Fibroblast of lung (primary cell): ENCODE results near the gene CIAO2B.

Experiments used
- EZH2 ChIP-seq: IDR thresholded peaks from 2 replicates; pipeline ENCODE4 v1.5.1; 2012; ENCODE audit warnings: low read length, control low read depth, mild to moderate bottlenecking; ENCODE audit errors: missing control alignments
- TF ChIP-seq, protein P1 (sequence below), 2 donors: IDR thresholded peaks in 1 of 2; conservative IDR thresholded peaks in 1 of 2; 1 replicate in 1 of 2; 2 replicates in 1 of 2; pipeline ENCODE4 v1.5.1; 2011 to 2012; ENCODE audit warnings: low read length in 2 of 2, control low read depth in 1 of 2, inconsistent platforms in 1 of 2, low read depth in 1 of 2, mild to moderate bottlenecking in 1 of 2

DNA sequence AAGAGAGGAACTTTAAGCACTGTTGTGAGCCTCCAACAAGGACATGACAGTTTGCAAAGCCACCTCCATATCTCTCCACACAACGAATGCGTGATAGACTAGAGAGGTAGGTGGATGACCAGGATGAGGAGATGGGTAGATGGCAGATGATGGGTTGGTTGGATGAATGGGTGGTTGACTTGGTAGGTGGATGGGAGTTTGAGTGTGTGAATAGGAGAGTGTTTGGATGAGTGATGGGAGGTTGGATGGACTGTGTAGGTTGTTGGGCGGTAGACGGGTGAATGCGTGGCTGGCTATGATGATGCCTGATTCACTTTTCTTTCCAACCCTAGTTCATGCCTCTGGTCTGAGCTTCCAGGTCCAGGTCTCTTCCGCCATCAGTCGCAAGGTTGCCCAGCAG, 19.7 kb downstream of the CIAO2B start:
- TF ChIP-seq, protein P1, sequence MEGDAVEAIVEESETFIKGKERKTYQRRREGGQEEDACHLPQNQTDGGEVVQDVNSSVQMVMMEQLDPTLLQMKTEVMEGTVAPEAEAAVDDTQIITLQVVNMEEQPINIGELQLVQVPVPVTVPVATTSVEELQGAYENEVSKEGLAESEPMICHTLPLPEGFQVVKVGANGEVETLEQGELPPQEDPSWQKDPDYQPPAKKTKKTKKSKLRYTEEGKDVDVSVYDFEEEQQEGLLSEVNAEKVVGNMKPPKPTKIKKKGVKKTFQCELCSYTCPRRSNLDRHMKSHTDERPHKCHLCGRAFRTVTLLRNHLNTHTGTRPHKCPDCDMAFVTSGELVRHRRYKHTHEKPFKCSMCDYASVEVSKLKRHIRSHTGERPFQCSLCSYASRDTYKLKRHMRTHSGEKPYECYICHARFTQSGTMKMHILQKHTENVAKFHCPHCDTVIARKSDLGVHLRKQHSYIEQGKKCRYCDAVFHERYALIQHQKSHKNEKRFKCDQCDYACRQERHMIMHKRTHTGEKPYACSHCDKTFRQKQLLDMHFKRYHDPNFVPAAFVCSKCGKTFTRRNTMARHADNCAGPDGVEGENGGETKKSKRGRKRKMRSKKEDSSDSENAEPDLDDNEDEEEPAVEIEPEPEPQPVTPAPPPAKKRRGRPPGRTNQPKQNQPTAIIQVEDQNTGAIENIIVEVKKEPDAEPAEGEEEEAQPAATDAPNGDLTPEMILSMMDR (conservative IDR thresholded peaks at IDR 0.05 in 1 of 2, IDR thresholded peaks at IDR 0.05 in 1 of 2; ENCODE audit: low read depth in 1 of 2, low read length in 2 of 2) = no peak
- no peak for TF ChIP-seq EZH2
